ENCODE results near the gene TAF4. TPM values are rescaled to one million over a fixed set of nuclear protein-coding genes. Genes with fewer than 3 reads are reported as not detected.

Gene TAF4
- total RNA-seq, 4 donors from 2014 or later = 6.2 to 37.6 (median 10.7) TPM

- no peaks in the 10 kb centered on the region for H3K4me1 ChIP-seq
- no peaks in the 10 kb centered on the region for H3K9me3 ChIP-seq
- no peak for DNase-seq
- H3K27ac ChIP-seq = no peak overlapping the region
- no peak for TF ChIP-seq POLR2A (IDR thresholded peaks at IDR 0.05)
- TF ChIP-seq, protein P1, sequence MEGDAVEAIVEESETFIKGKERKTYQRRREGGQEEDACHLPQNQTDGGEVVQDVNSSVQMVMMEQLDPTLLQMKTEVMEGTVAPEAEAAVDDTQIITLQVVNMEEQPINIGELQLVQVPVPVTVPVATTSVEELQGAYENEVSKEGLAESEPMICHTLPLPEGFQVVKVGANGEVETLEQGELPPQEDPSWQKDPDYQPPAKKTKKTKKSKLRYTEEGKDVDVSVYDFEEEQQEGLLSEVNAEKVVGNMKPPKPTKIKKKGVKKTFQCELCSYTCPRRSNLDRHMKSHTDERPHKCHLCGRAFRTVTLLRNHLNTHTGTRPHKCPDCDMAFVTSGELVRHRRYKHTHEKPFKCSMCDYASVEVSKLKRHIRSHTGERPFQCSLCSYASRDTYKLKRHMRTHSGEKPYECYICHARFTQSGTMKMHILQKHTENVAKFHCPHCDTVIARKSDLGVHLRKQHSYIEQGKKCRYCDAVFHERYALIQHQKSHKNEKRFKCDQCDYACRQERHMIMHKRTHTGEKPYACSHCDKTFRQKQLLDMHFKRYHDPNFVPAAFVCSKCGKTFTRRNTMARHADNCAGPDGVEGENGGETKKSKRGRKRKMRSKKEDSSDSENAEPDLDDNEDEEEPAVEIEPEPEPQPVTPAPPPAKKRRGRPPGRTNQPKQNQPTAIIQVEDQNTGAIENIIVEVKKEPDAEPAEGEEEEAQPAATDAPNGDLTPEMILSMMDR (IDR thresholded peaks at IDR 0.05) = no peak
- intact Hi-C loops (cut with DNase I; ENCODE audit: low total_unique reads) = no loop called here
- H3K36me3 ChIP-seq = no peaks in the 10 kb centered on the region
- no peak overlapping the region for H3K4me3 ChIP-seq
- no peaks in the 10 kb centered on the region for H3K27me3 ChIP-seq
Measured at GRCh38 chr20:61960836-61961235, 104.8 kb downstream of the TAF4 start.

- Histone ChIP-seq H3K27ac (no peak overlapping the region), H3K36me3 (no peaks in the 10 kb centered on the region), H3K9me3 (no peaks in the 10 kb centered on the region), H3K4me1 (no peaks in the 10 kb centered on the region), H3K4me3 (no peak overlapping the region), H3K27me3 (no peaks in the 10 kb centered on the region)
- no peak for TF ChIP-seq POLR2A (IDR thresholded peaks at IDR 0.05)
- TF ChIP-seq, protein P1 (IDR thresholded peaks at IDR 0.05) = no peak
- DNase-seq = no peak
- intact Hi-C loops (cut with DNase I; ENCODE audit: low total_unique reads) = no loop called here
Measured at GRCh38 chr20:61958773-61959700, 106.6 kb downstream of the TAF4 start.

GRCh38 chr20:61957961-61958715 lies 107.5 kb downstream of the TAF4 start:
- DNase-seq = no peak
- no peaks in the 10 kb centered on the region for H3K36me3 ChIP-seq
- no peak overlapping the region for H3K27ac ChIP-seq
- no peaks in the 10 kb centered on the region for H3K4me1 ChIP-seq
- TF ChIP-seq, protein P1 (IDR thresholded peaks at IDR 0.05) = no peak
- no peaks in the 10 kb centered on the region for H3K9me3 ChIP-seq
- no peak overlapping the region for H3K4me3 ChIP-seq
- intact Hi-C loops (cut with DNase I; ENCODE audit: low total_unique reads) = no loop called here
- no peaks in the 10 kb centered on the region for H3K27me3 ChIP-seq

GRCh38 chr20:61956396-61957342 lies 109.0 kb downstream of the TAF4 start:
- no peaks in the 10 kb centered on the region for H3K4me1 ChIP-seq
- no peaks in the 10 kb centered on the region for H3K9me3 ChIP-seq
- TF ChIP-seq POLR2A (IDR thresholded peaks at IDR 0.05) = no peak
- DNase-seq = no peak
- intact Hi-C loops (cut with DNase I; ENCODE audit: low total_unique reads) = no loop called here
- H3K4me3 ChIP-seq = no peak overlapping the region
- no peak overlapping the region for H3K27ac ChIP-seq
- no peaks in the 10 kb centered on the region for H3K36me3 ChIP-seq
- H3K27me3 ChIP-seq = no peaks in the 10 kb centered on the region

DNA sequence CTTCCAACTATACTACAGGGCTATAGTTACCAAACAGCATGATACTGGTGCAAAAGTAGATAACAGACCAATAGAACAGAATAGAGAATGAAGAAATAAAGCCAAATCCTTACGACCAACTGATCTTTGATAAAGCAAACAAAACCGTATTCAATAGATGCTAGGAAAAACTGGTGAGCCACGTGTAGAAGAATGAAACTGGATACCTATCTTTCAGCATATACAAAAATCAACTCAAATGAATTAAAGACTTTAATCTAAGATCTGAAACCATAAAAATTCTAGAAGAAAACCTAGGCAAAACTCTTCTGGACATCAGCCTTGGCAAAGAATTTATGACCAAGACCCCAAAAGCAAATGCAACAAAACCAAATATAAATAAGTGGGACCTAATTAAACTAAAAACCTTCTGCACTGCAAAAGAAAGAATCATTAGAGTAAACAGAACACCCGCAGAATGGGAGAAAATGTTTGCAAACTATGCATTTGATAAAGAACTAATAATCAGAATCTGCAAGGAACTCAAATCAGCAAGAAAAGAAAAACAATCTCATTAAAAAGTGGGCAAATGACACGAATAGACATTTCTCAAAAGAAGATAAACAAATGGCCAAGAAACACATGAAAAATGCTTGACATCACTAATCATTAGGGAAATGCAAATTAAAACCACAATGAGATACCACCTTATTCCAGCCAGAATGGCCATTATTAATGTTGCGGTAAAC lies 109.8 kb downstream of the TAF4 start:
- Histone ChIP-seq H3K27me3 (no peaks in the 10 kb centered on the region), H3K27ac (no peak overlapping the region), H3K9me3 (no peaks in the 10 kb centered on the region), H3K4me3 (no peak overlapping the region), H3K36me3 (no peaks in the 10 kb centered on the region), H3K4me1 (no peaks in the 10 kb centered on the region)
- intact Hi-C loops (cut with DNase I; ENCODE audit: low total_unique reads) = no loop called here
- no peak for DNase-seq
- TF ChIP-seq POLR2A (IDR thresholded peaks at IDR 0.05) = no peak
- TF ChIP-seq, protein P1 (IDR thresholded peaks at IDR 0.05) = no peak
